Ishikawa (cell line): ENCODE measurements around the gene ZBTB38.

Experiments
- CEBPB ChIP-seq: IDR thresholded peaks from 2 replicates; pipeline ENCODE4 v1.6.1; 2012
- CREB1 ChIP-seq: IDR thresholded peaks from 2 replicates; pipeline ENCODE4 v1.6.1; 2012; ENCODE audit warnings: low read depth
- EGR1 ChIP-seq: IDR thresholded peaks from 2 replicates; pipeline ENCODE4 v1.6.1; 2012
- EP300 ChIP-seq: IDR thresholded peaks from 2 replicates; pipeline ENCODE4 v1.6.1; 2012; ENCODE audit warnings: borderline replicate concordance
- FOXM1 ChIP-seq: IDR thresholded peaks from 2 replicates; pipeline ENCODE4 v1.6.1; 2012; ENCODE audit warnings: low read depth, borderline replicate concordance
- NFIC ChIP-seq: IDR thresholded peaks from 2 replicates; pipeline ENCODE4 v1.6.1; 2012
- RAD21 ChIP-seq: IDR thresholded peaks from 2 replicates; pipeline ENCODE4 v1.6.1; 2012; ENCODE audit warnings: low read depth
- TAF1 ChIP-seq: IDR thresholded peaks from 2 replicates; pipeline ENCODE4 v1.6.1; 2012; ENCODE audit warnings: low read depth, mild to moderate bottlenecking
- TCF12 ChIP-seq: IDR thresholded peaks from 2 replicates; pipeline ENCODE4 v1.6.1; 2012; ENCODE audit warnings: low read depth
- TEAD4 ChIP-seq: IDR thresholded peaks from 2 replicates; pipeline ENCODE4 v1.6.1; 2012
- YY1 ChIP-seq: IDR thresholded peaks from 2 replicates; pipeline ENCODE4 v1.6.1; 2012; ENCODE audit warnings: low read depth
- ZBTB7A ChIP-seq: IDR thresholded peaks from 2 replicates; pipeline ENCODE4 v1.6.1; 2012; ENCODE audit warnings: low read depth
- TF ChIP-seq, protein P1 (sequence below): IDR thresholded peaks from 2 replicates; pipeline ENCODE4 v1.6.1; 2012
- TF ChIP-seq, protein P2 (sequence below): IDR thresholded peaks from 2 replicates; pipeline ENCODE4 v1.6.1; 2012; ENCODE audit warnings: low read depth, mild to moderate bottlenecking
- TF ChIP-seq, protein P3 (sequence below): IDR thresholded peaks from 2 replicates; pipeline ENCODE4 v1.6.1; 2012

The ZBTB38 gene

DNA sequence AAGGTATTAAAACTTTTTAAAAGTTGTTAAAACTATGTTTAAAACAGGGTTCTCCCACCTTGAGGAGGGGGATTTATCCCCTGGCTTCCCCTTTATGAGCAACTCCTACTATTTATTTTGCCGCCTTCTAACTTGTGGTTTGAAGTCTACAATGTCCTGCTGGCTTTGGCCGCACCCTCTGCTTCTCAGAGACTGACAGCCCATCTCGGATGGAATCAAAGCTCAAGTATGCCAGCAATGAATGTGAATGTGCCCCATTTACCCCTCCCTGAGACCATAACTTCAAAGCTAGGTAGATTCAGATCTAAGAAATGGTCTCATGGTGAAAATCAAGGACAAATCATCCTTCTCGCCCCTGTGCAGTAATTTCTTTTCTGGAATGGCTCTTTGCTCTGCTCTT lies 10.3 kb downstream of the ZBTB38 start:
- no peak for TF ChIP-seq EGR1
- no peak for TF ChIP-seq YY1
- no peak for TF ChIP-seq TAF1
- no peak for TF ChIP-seq NFIC
- TF ChIP-seq, protein P1, sequence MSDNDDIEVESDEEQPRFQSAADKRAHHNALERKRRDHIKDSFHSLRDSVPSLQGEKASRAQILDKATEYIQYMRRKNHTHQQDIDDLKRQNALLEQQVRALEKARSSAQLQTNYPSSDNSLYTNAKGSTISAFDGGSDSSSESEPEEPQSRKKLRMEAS = no peak
- TF ChIP-seq CREB1 = no peak
- TF ChIP-seq, protein P2, sequence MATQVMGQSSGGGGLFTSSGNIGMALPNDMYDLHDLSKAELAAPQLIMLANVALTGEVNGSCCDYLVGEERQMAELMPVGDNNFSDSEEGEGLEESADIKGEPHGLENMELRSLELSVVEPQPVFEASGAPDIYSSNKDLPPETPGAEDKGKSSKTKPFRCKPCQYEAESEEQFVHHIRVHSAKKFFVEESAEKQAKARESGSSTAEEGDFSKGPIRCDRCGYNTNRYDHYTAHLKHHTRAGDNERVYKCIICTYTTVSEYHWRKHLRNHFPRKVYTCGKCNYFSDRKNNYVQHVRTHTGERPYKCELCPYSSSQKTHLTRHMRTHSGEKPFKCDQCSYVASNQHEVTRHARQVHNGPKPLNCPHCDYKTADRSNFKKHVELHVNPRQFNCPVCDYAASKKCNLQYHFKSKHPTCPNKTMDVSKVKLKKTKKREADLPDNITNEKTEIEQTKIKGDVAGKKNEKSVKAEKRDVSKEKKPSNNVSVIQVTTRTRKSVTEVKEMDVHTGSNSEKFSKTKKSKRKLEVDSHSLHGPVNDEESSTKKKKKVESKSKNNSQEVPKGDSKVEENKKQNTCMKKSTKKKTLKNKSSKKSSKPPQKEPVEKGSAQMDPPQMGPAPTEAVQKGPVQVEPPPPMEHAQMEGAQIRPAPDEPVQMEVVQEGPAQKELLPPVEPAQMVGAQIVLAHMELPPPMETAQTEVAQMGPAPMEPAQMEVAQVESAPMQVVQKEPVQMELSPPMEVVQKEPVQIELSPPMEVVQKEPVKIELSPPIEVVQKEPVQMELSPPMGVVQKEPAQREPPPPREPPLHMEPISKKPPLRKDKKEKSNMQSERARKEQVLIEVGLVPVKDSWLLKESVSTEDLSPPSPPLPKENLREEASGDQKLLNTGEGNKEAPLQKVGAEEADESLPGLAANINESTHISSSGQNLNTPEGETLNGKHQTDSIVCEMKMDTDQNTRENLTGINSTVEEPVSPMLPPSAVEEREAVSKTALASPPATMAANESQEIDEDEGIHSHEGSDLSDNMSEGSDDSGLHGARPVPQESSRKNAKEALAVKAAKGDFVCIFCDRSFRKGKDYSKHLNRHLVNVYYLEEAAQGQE = no peak
- no peak for TF ChIP-seq EP300
- TF ChIP-seq FOXM1 = no peak
- no peak for TF ChIP-seq CEBPB
- TF ChIP-seq TEAD4 = no peak
- TF ChIP-seq RAD21 = no peak
- no peak for TF ChIP-seq ZBTB7A
- TF ChIP-seq, protein P3, sequence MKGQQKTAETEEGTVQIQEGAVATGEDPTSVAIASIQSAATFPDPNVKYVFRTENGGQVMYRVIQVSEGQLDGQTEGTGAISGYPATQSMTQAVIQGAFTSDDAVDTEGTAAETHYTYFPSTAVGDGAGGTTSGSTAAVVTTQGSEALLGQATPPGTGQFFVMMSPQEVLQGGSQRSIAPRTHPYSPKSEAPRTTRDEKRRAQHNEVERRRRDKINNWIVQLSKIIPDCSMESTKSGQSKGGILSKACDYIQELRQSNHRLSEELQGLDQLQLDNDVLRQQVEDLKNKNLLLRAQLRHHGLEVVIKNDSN = no peak
- TF ChIP-seq TCF12 = no peak

DNA sequence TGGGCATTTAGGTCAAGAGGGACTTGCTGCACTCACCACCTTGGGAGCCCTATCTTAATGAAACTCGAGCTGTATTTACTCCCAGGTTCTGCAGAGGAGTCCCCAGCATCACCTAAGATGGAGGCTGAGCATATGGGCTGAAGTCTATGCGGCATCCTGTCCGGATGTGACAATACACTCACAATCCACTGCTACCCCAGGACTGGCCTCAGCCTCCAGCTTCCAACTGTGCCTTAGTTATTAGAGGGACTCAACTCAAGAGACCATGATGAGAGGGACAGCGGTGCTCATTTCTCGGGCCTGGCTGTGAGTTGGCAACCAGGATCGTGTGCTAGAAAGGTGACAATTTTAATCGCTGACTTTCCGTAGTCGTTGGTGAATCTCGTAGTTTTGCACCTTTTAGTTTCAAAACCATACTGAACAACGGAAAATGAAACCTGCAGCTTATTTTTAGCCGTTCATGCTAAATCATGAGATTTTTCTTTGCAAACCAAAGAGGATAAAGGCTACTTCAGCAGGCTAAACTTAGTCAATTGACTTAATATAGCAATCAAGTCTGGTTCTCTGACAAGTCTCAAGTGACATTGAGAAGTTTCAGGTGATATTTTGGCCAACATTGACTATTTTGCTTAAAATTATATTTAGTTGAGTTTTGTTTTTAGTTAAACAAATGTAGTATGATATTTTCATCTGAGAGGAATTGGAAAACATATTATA lies 11.1 kb downstream of the ZBTB38 start:
- TF ChIP-seq TAF1 (no peak), EP300 (no peak), TEAD4 (no peak), EGR1 (no peak), CREB1 (no peak), ZBTB7A (no peak), CEBPB (no peak), NFIC (no peak), TCF12 (no peak), YY1 (no peak), RAD21 (no peak), FOXM1 (no peak)
- TF ChIP-seq, protein P2 = no peak
- TF ChIP-seq, protein P1 = no peak
- TF ChIP-seq, protein P3 = no peak

DNA sequence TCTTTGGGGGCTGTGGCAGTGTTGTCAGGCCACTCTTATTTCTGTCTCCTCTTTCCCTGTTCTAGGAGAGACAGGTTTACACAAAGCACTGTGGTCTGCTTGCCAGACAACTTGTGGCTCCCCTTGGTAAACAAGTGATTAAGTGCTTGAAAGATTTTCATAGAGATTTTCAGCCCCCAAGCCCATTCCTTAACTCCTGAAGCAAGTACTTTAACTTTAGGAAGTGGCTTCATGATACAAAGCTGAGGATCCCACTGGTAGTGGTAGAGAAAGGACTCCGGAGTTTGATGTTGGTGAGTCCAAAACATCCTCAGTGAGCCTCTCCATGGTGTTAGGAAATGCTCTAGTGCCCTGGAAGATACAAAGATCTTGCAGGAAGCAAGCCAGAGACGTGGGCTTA lies 12.0 kb downstream of the ZBTB38 start:
- TF ChIP-seq TEAD4 (no peak), CREB1 (no peak), FOXM1 (no peak), EGR1 (no peak), TAF1 (no peak), YY1 (no peak), RAD21 (no peak), ZBTB7A (no peak), EP300 (no peak), TCF12 (no peak)
- TF ChIP-seq, protein P2 = no peak
- TF ChIP-seq, protein P1 = no peak
- TF ChIP-seq, protein P3 = no peak
